OCI-M2 (cell line): ENCODE data around the gene BGLAP.
"Not testable (repeated sequence)": the region's sequence is repeated elsewhere in the genome, so short reads cannot be mapped to it uniquely, and the experiment has no call there.

Source experiments
- DNase-seq: peaks from one replicate; lab custom pipeline; 2025; ENCODE audit not compliant: unreplicated experiment; lab: John Stamatoyannopoulos, UW

BGLAP gene

DNA sequence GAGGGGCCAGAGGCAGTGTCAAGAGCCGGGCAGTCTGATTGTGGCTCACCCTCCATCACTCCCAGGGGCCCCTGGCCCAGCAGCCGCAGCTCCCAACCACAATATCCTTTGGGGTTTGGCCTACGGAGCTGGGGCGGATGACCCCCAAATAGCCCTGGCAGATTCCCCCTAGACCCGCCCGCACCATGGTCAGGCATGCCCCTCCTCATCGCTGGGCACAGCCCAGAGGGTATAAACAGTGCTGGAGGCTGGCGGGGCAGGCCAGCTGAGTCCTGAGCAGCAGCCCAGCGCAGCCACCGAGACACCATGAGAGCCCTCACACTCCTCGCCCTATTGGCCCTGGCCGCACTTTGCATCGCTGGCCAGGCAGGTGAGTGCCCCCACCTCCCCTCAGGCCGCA lies at the start of gene BGLAP:
Gene BGLAP, plus strand, starts transcription at position 259 of the 400 bp plus-strand sequence. Its CDS starts 48 bp downstream, at position 307.
- no peak for DNase-seq

DNA sequence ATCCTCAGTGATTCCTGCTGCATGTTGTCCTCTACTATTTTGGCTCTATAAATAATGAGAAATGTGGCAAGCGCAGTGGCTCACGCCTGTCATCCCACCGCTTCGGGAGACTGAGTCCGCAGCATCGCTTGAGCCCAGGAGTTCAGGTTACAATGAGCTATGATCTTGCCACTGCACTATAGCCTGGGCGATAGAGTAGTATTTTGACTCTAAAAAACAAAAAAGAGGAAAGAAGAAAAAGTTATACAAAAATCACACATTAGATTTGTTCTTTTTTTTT lies 48.8 kb upstream of the BGLAP start:
- DNase-seq: no peak

DNA sequence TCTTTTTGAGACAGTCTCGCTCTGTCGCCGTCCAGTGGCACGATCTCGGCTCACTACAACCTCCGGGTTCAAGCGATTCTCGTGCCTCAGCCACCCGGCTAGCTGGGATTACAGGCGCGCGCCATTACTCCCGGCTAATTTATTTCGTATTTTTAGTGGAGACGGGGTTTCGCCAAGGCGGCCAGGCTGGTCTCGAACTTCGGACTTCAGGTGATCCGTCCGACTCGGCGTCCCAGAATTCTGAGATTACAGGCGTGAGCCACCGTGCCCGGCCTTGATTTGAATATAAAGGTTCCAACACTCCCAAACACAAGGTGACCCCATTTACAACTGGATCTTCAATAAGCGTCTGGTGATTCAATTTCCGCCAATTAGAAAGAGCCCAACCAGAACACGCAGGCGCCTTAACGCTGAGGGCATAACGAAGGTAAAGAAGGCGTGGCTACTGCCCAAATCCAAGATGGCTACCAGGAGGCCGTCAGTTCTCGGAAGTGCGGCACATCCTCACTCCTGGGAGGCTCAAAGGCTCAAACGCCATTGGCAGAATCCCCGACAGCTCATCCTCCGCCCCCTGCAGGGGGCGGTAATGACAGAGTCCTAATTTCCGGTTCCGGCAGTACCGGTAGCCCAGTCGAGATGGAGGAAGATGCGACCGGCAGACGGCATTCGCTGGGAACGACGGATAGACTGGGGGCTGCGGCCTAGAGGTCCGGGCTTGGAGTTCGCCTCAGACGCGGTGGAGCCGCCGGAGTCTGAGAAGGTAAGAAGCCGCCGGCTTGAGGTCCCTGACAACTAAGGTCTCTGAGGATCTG lies 48.3 kb upstream of the BGLAP start, which contains the start of gene SLC25A44:
Gene SLC25A44, plus strand, starts transcription at position 617 of the 812 bp plus-strand sequence. CDS start 5,744 bp downstream, outside the sequence.
- peak; percentile 90 for DNase-seq

DNA sequence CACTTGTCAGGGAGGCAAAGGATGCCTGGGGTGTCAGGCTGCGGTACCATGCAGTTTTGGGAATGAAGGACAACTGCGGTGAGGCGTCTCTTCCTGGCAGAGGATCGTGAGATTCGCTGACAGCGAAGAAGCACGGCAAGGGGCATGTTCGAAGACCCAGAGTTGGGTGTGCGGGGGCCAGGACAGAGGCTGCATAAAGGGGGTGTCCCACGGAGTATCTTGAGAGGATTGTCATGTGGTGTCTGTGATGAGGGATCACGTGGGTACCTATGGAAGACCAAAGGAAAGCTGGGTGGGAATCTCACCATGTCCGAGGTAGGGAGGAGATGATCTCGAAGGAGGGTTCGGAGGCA lies 47.7 kb upstream of the BGLAP start:
- DNase-seq: no peak

DNA sequence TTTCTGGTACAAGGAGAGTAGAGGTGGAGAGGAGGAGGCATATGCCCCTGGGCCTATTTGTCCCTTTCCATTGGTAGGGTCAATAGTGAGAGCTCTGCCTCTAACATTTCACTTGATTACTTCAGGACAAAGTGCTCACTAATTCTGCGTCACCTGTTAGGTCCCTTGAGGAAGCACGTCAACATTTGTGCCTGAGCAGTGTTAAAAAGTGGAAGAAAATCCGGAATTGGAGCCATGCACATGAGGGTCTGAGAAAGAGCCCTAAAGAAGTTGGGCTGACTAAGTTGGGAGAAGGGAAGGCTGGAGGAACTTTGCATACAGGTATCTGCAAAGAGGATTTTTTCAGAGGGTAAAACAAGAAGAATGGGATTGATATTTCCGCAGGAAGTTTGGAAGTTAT lies 46.1 kb upstream of the BGLAP start:
- DNase-seq: no peak

DNA sequence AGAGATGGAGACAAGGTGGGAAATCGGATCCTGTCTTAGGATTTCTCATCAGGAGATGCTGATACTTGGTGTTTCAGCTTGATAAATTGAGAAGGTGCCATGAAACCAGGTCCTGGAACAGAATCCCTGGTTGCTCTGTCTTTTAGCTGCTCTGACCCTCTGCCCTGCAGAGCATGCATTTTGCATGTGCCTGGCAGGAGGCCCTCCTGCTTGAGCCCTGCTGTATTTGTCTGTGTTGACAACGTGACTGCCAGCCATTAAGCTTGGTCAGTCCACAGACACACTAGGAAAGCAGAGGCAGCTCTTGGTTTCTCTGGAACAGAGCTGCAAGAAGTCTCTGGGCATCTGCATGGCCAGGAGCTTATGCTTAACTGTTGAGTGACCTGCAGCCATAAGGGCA lies 45.5 kb upstream of the BGLAP start:
- no peak for DNase-seq

DNA sequence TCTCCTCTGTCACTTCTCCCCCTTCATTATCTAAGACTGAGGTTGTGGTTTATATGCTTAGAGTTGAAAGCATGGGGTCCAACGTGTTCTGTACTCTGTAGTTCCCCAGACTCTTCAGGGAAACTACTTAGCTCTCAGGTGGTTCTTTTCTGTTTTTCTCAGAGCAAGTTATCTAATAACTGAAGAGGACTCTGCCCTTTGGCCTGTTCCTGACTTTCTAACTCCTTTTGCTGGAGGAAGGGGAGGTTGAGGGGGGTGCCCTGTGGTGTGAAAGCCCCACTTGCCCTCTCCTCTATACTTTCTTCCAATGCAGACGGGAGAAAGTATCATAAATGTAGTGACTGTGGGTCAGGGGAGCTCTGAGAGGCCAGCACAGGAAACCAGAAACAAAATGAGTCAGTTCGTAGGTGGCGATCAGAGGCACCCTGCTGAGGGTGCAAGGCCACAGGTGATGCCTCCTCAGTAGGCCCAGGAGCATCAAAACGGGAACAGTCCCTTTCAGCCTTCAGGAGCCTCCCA lies 43.1 kb upstream of the BGLAP start:
- DNase-seq: no peak

DNA sequence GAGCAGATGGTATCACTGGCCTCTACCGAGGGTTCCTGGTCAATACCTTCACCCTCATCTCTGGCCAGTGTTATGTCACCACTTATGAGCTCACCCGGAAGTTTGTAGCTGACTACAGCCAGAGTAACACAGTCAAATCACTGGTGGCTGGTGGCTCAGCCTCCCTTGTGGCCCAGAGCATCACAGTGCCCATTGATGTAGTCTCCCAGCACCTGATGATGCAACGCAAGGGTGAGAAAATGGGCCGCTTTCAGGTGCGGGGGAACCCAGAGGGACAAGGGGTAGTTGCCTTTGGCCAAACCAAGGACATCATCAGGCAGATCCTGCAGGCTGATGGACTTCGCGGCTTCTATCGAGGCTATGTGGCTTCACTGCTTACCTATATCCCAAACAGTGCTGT lies 41.9 kb upstream of the BGLAP start:
- no peak for DNase-seq

DNA sequence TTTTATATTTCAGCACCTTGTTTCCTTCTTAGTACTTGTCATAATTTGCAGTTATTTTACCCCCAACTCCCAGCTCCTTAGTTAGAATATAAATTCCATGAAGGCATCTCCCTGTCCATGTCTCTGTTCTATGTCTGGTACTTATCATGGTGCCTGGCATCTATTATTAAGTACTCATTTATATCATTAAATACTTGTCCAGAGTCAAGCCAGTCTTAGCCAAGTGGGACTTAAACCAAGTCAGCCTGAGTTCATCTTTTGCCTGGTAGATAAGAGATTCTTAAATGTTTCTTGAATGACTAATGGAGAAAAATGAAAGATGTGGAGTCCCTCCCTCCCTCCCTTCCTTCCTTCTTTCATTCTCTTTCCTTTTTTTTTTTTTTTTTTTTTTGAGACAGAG lies 38.7 kb upstream of the BGLAP start:
- DNase-seq: no peak

DNA sequence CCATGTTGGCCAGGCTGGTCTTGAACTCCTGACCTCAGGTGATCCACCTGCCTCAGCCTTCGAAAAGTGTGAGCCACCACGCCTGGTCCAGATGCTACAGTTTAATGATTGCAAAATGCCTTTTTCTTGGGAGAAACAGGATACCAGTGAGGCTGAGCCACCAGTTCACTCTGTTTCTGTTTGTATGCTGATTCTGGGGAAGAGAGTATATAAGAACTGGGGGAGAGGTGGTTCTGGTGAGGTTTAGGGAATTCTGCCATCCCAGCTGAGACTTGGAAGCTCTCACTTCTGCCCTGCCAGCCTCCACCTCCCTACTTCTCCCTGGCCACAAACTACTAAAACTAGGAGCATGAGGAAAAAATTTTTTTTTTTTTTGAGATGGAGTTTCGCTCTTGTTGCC lies 37.3 kb upstream of the BGLAP start:
- no peak for DNase-seq

DNA sequence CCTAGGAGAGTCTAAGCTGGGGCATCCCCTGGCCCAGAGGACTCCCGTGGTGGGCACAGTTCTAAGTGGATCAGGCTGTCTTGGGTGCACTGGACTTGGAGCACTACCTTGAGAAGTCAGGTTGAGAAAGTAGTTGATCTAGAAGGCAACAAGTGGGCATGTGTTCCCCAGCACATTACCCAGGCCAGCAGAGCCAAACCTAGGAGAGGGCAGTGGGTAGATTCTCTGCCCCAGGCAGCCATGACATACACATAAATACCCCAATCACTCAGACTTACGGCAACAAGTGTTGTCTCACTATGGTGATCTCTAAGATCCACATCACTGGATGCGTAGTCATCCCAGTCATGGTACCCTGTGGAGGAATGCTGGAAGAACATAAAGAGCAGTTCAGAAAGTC lies 30.7 kb upstream of the BGLAP start:
- no peak for DNase-seq

DNA sequence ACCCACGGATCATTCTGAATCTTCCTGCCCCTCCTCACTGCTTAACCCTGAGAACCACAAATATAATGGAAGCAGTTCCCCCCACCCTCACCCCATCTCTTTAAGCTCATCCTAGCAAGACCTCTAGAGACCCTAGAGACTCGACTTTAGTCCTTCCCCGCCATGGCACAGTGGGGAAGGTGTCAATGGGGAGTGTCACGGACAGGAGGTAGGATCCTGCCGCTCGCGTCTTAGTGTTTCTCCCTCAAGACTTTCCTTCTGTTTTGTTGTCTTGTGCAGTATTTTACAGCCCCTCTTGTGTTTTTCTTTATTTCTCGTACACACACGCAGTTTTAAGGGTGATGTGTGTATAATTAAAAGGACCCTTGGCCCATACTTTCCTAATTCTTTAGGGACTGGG lies 29.9 kb upstream of the BGLAP start:
- no peak for DNase-seq

DNA sequence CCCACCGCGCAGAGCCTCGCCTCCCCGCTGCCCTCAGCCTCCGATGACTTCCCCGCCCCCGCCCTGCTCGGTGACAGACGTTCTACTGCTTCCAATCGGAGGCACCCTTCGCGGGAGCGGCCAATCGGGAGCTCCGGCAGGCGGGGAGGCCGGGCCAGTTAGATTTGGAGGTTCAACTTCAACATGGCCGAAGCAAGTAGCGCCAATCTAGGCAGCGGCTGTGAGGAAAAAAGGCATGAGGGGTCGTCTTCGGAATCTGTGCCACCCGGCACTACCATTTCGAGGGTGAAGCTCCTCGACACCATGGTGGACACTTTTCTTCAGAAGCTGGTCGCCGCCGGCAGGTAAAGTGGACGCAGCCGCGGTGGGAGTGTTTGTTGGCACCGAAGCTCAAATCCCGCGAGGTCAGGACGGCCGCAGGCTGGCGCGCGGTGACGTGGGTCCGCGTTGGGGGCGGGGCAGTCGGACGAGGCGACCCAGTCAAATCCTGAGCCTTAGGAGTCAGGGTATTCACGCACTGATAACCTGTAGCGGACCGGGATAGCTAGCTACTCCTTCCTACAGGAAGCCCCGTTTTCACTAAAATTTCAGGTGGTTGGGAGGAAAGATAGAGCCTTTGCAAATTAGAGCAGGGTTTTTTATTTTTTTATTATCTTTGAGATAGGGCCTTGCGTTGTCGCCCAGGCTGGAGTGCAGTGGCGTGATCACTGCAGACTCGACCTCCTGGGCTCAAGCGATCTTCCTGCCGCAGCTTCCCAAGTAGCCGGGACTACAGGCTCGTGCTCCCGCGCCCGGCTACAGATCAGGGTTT lies 28.9 kb upstream of the BGLAP start, which contains the start of gene PMF1:
Gene PMF1, plus strand, starts transcription at position 175 of the 811 bp plus-strand sequence. Its CDS starts 9 bp downstream, at position 184.
- DNase-seq: peak; percentile 90

DNA sequence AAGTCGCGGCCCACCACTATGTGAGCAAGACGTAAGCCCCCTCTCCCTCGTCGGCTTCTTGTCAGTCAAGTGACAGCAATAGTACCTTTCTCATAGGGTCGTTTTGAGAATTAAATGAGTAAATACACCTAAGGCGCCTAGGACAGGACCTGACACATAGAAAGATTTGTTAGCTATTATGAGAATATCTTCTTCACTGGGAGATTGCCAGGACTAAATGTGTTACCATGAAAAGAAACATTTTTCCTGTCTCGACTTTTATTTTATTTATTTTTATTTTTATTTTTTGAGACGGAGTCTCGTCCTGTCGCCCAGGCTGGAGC lies 28.4 kb upstream of the BGLAP start:
- DNase-seq: no peak

DNA sequence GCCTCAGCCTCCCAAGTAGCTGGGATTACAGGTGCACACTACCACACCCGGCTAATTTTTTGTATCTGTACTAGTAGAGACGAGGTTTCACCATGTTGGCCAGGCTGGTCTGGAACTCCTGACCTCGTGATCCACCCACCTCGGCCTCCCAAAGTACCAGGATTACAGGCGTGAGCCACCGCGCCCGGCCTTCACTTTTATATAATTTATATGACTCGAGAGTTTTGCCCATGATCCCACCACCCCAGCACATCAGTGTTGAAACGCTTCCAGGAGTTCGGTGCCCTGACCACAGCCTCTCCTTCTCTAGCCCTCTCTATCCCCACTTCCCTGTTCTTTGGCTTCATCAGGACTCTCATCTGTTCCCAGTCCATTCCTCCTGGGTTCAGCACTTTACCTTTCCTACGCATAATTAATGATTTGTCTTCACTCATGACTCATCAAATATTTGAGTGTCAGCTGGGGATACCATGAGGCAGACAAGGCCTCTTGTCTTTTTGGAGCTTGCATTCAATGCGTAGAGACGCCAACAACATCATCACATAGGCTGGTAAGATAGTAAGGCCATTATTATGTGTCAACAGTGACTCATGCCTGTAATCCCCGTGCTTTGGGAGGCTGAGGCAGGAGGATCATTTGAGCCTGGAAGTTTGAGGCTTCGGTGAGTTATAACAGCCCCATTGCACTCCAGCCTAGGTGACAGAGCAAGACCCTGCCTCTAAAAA lies 27.8 kb upstream of the BGLAP start:
- DNase-seq: no peak

DNA sequence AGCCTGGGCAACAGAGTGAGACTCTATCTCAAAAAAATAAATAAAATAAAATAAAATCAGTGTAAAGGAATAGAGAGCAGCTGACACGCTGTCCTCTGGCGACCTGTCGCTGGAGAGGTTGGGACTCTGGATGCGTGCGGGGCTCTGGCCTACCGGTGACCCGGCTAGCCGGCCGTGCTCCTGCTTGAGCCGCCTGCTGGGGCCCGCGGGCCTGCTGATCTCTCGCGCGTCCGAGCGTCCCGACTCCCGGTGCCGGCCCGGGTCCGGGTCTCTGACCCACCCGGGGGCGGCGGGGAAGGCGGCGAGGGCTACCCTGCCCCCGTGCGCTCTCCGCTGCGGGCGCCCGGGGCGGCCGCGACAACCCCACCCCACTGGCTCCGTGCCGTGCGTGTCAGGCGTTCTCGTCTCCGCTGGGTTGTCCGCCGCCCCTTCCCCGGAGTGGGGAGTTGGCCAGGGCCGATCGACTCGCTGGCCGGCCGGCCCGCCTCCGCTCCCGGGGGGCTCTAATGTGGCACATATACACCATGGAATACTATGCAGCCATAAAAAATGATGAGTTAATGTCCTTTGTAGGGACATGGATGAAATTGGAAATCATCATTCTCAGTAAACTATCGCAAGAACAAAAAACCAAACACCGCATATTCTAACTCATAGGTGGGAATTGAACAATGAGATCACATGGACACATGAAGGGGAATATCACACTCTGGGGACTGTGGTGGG lies 25.5 kb upstream of the BGLAP start:
- DNase-seq: not testable (repeated sequence)

DNA sequence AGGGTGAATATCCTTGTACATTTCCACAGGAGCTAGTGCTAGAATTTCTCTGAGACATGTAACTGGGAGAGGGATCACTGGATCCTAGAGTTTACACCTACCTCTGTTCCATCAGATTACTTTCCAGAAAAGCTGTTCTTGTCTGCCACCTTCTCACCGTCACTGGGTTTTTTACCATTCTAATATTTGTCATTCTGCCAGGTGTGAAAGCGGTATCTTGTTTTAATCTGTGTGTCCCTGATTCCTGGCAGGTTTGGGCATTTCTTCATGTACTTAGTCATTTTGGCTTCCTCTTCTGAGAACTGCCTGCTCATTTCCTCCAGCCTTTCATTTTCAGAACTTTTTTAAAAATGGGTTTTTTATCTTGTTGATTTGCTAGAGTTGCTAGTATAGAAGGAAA lies 24.1 kb upstream of the BGLAP start:
- no peak for DNase-seq

DNA sequence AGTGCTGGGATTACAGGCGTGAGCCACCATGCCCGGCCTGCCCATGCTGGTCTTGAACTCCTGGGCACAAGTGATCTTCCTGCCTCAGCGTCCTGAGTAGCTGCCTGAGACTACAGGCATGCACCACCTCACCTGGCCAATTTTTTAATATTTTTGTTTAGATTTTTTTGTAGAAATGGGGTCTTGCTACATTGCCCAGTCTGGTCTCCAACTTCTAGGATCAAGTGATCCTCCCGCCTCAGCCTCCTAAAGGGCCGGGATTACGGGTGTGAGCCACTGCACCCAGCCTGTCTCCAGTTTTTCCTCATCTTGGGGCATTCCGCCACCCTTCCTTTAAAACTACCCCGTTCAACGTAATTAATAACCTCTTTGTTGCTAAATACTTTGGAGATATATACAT lies 21.8 kb upstream of the BGLAP start:
- DNase-seq: no peak

DNA sequence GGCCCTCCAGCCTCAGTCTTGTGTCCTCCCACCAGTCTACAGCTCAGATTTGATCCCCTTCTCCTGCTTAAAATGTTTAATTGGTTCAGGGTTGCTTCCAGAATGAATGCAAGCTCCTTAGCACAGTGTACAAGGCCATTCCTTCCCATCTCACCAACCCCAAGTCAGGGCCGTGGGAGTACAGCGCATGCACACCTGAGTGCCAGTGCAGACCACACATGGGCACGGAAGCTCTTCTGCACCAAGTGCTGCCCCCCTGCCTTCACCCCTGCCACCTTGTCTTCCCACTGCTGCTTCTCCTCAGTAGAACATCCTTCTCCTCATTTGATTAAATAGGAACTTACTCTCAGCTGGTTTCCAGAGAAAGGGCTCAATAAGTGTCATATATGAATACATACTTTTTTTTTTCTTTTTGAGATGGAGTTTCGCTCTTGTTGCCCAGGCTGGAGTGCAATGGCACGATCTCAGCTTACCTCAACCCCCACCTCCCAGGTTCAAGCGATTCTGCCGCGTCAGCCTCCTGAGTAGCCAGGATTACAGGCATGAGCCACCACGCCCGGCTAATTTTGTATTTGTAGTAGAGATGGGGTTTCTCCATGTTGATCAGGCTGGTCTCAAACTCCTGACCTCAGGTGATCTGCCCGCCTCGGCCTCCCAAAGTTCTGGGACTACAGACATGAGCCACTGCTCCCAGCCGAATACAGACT lies 19.8 kb upstream of the BGLAP start:
- no peak for DNase-seq

DNA sequence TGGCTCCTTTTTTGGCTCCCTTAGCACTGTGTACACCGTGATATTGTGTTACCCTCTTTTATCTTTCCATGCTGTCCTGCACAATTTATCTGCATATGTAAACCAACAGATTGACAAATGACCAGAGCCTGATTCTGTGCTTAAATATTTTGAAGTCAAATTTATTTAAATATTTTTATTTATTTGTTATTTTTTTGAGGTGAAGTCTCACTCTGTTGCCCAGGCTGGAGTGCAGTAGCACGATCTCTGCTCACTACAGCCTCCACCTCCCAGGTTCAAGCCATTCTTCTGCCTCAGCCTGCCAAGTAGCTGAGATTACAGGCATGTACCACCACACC lies 16.3 kb upstream of the BGLAP start:
- DNase-seq: no peak
